ENCODE measurements around the gene PIRT.
"Not testable (repeated sequence)": the region's sequence is repeated elsewhere in the genome, so short reads cannot be mapped to it uniquely, and the experiment has no call there.

The PIRT gene

GRCh38 chr17:10870336-10871050 is 32.6 kb upstream of the PIRT start:
- no peak overlapping the region for H3K4me3 ChIP-seq (ENCODE audit: low read depth, low read length)
- TF ChIP-seq, protein P1, sequence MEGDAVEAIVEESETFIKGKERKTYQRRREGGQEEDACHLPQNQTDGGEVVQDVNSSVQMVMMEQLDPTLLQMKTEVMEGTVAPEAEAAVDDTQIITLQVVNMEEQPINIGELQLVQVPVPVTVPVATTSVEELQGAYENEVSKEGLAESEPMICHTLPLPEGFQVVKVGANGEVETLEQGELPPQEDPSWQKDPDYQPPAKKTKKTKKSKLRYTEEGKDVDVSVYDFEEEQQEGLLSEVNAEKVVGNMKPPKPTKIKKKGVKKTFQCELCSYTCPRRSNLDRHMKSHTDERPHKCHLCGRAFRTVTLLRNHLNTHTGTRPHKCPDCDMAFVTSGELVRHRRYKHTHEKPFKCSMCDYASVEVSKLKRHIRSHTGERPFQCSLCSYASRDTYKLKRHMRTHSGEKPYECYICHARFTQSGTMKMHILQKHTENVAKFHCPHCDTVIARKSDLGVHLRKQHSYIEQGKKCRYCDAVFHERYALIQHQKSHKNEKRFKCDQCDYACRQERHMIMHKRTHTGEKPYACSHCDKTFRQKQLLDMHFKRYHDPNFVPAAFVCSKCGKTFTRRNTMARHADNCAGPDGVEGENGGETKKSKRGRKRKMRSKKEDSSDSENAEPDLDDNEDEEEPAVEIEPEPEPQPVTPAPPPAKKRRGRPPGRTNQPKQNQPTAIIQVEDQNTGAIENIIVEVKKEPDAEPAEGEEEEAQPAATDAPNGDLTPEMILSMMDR (IDR thresholded peaks at IDR 0.05; ENCODE audit: low read depth, low read length, missing control alignments), result no peak
- no peak for DNase-seq (ENCODE audit: low read depth)

DNA sequence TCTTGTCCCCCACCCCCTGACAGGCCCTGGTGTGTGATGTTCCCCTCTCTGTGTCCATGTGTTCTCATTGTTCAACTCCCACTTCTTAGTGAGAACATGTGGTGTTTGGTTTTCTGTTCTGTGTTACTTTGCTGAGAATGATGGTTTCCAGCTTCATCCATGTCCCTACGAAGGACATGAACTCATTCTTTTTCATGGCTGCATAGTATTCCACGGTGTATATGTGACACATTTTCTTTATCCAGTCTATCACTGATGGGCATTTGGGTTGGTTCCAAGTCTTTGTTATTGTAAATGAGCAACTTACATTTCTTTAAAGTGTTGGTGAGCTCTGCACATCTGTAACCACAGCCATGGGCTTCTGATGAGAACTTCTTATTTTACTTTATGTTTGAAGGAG is 30.9 kb upstream of the PIRT start:
- not testable (repeated sequence) for DNase-seq (ENCODE audit: low read depth); H3K4me3 ChIP-seq (ENCODE audit: low read depth, low read length)

- DNase-seq (ENCODE audit: low read depth), result no peak
- no peak overlapping the region for H3K4me3 ChIP-seq (ENCODE audit: low read depth, low read length)
- TF ChIP-seq, protein P1 (IDR thresholded peaks at IDR 0.05; ENCODE audit: low read depth, low read length, missing control alignments), result no peak
These were observed 21.2 kb upstream of the PIRT start for GRCh38 chr17:10859051-10859450.

DNA sequence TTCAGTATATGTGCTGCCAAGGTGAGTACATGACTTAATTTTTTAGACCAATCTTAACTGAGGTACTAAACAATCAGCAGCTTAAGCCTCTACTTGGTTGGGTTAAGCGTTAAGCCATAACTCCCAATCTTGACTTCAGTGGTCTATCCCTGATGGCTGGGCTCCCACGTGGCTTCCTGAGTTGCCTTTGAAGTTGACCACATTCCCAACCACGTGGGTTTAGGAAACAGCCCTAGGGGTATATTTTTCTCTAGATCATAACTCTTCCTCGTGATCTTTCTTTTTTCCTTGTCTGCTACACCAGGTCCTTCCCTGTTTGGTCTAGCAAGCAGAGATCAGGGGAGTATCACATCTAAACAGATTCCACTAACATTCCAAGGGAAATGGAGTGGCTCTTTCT is 20.1 kb upstream of the PIRT start:
- TF ChIP-seq, protein P1 (IDR thresholded peaks at IDR 0.05; ENCODE audit: low read depth, low read length, missing control alignments), result no peak
- DNase-seq (ENCODE audit: low read depth), result no peak
- no peak overlapping the region for H3K4me3 ChIP-seq (ENCODE audit: low read depth, low read length)

DNA sequence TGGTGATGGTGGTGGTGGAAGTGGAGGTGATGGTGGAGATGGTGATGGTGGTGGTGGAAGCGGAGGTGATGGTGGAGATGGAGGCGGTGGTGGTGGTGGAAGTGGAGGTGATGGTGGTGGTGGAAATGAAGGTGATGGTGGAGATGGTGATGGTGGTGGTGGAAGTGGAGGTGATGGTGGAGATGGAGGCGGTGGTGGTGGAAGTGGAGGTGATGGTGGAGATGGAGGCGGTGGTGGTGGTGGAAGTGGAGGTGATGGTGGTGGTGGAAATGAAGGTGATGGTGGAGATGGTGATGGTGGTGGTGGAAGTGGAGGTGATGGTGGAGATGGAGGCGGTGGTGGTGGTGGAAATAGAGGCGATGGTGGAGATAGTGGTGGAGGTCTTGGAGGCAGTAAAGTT is 8.7 kb upstream of the PIRT start:
- DNase-seq (ENCODE audit: low read depth); H3K4me3 ChIP-seq (ENCODE audit: low read depth, low read length): not testable (repeated sequence)

DNA sequence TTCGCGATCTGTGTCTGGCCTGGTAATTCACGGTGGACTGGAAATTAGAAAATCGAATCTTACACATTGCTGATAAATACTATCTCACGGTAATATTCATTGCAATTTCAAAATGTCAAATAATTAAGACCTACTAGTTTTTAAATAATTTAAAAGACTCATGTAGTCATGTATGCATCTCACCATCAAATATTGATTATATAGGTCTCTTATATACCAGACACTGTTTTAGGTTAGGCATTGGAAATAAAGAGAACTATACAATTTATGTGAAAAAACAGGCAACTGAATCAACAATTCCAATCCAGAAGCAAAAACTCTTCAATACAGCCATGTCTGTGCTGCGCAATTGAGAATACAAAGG is 7.5 kb upstream of the PIRT start:
- DNase-seq (ENCODE audit: low read depth), result no peak
- no peak overlapping the region for H3K4me3 ChIP-seq (ENCODE audit: low read depth, low read length)
- TF ChIP-seq, protein P1 (IDR thresholded peaks at IDR 0.05; ENCODE audit: low read depth, low read length, missing control alignments), result no peak

DNA sequence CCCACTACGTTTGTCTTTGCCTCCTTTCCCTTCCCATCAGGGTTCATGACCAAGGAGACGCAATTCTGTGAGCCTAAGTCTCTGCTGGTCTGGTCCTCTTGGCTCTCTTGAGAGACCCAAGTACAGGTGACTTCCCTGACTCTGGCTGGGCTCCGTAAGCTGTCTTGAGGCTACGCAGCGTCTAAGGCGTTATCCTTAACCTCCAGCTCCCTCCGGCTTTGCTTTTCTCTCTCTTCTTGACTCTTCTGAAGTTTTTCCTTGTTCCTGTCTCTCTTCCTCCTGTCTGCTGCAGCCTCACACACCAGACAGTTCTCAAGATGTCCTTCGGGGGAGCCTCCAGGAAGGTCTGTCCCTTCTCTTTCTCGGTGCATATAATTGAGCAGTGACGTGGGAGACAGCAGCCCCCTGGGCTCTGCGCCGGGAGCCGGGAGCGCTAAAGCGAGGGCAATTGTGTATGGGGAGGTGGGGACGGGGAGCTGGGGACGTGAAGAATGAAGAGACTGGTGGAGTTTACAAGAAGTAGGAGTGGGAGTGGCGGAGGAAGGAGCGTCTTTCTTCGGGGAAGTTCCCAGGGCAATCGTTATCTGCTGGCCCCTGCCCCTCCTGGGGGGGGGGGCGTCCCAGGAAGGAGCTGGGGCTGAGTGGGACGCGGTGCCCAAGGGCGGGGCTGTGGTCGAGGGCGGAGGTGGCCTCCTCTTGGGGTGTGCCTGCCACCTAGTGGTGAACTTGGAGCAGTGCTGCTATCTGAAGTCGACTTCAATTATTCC is 6.9 kb upstream of the PIRT start:
- TF ChIP-seq, protein P1 (IDR thresholded peaks at IDR 0.05; ENCODE audit: low read depth, low read length, missing control alignments), result peak; percentile 90
- DNase-seq (ENCODE audit: low read depth), result peak; percentile 13
- peak overlapping the region; percentile 24 for H3K4me3 ChIP-seq (ENCODE audit: low read depth, low read length)

- no peak for DNase-seq (ENCODE audit: low read depth)
- H3K4me3 ChIP-seq (ENCODE audit: low read depth, low read length), result no peak overlapping the region
These were observed 5.9 kb upstream of the PIRT start for GRCh38 chr17:10843811-10844210.

More at GRCh38 chr17:10843811-10844210, 5.9 kb upstream of the PIRT start:
- TF ChIP-seq, protein P1 (IDR thresholded peaks at IDR 0.05; ENCODE audit: low read depth, low read length, missing control alignments), result no peak

Measured in GM12864 (cell line).